ENCODE measurements around the gene LAMA3.

The LAMA3 gene

DNA sequence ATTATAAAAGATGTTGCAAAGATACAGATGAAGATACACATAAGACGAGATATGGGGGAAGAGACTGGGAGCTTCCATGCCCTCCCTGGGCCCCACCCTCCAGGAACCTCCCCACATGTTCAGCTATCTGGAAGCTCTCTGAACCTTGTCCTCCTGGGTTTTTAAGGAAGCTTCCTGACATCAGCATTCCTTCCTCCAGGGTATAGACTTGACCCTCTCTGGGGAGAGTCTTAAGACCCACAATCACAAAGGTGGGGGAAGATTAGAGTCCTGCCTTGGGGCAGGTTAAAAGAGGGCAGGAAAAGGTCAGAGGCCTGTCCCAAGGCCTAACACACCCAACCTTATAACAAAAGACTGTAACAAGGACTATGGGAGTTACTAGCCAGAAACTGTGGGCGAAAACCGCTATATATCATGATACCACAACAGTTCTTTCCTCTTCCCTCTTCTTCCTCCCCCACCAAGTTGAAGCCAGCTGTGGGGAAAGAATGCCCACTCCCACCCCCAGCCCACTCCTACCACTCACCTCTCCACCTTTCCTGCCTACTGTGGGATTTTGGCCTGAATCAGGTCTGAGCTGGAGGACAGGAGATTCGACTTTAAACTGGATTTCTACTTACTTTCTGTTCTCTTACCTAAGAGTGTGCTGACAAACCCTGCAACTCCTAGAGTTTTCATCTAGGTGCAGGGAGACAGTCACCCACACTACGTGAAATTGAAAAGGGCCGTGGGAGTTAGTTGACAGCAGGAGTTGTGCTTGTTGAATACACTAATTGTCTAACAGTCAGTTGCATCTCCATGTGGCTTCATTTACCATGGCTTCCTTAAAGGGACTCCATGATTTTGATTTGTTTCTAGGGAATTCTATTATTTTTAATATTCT is 105.0 kb downstream of the LAMA3 start:
- no peak for DNase-seq

GRCh38 chr18:23798249-23798648 is 109.0 kb downstream of the LAMA3 start:
- no peak for DNase-seq

GRCh38 chr18:23798824-23799223 is 109.6 kb downstream of the LAMA3 start:
- no peak for DNase-seq

GRCh38 chr18:23799540-23799939 is 110.3 kb downstream of the LAMA3 start:
- no peak for DNase-seq

- no peak for DNase-seq
Measured at GRCh38 chr18:23800902-23801301, 111.6 kb downstream of the LAMA3 start.

DNA sequence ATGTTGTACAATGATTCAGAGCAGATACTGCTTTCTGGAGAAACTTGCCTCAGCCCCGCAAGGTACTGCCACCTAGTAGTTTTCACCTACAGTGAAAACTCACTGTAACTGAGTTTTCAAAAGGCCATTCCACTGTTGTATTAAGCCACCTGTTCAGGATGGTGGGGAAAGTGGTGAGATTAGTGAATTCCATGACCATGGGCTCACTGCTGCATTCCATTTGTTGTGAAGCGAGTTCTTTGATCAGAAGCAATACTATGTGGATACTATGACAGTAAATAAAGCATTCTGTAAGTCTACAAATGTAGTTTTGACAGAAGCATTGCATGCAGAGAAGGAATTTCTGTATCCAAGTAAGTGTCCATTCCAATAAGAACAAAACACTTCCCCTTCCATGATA is 113.6 kb downstream of the LAMA3 start:
- DNase-seq = no peak

DNA sequence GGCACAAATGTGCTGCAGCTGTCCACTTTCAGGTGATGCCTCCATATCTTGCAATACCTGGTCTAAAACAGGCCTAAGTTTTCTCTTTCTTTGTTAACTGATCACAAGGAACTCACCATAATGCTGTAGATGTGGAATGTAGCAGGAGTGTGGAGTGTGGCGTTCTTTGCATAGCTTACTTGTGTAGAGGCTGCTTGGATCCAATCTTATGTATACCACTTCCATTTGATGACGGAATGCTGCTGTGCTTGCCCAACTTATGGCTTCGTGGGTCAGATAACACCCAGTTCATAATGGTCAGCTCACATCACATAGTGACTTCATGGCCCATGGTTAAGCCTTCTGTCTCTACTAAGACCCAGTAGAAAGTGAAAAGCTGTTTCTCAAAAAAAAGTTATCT is 114.5 kb downstream of the LAMA3 start:
- DNase-seq = no peak

DNA sequence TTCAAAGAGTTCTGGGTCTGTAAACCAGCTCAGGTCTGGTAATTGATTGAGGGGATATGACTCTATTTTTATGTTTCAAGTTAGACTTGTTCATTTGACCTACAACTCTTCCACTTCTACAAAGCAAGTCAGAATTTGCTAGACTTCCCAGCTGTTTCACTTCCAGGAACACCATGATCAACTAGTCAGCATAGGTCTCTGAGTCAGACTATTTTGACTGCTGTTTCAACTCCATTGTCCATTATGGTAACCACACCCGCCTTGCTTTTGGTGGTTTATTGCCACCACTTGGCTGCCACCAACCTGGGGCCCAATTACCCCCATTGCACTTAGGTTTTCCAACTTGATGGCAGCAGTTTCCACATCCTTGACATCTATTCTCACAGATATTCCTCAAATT is 116.6 kb downstream of the LAMA3 start:
- DNase-seq = no peak

DNA sequence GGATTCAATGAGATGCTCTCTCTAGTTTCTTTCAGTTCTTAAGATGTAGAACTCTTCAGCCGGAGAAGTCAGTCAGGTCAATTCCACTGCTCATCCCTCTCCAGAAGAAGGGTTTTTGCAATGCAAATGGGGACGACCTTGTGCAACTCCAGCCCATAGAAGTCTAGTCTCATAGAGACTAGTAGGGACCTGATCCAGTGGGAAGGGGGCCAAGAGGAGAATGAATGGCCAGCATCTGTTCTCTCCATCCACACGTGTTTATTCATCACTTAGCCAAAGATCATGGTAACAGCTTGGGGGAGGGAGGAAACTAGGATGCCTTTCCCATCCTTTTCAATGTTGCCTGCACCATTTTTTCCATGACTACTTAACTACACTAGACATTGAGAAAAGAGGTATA is 120.2 kb downstream of the LAMA3 start:
- DNase-seq = no peak

DNA sequence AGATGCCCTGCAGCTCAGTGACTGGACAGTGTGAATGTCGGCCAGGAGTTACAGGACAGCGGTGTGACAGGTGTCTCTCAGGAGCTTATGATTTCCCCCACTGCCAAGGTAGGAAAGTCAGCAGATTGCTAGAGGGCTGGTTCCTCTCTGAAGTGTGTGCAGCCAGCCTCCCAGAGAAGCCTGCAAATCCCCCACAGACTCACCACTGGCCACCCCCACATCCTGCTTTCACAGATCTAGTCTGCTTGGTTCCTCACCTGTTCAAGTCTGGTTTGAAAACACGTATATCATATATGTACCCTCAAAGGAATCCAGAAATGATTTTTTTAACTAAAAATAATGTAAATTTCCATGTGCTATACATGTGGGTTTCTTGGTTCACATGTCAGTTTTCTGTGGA is 121.1 kb downstream of the LAMA3 start:
- peak in 1 of 2 donors; percentile 13 for DNase-seq

DNA sequence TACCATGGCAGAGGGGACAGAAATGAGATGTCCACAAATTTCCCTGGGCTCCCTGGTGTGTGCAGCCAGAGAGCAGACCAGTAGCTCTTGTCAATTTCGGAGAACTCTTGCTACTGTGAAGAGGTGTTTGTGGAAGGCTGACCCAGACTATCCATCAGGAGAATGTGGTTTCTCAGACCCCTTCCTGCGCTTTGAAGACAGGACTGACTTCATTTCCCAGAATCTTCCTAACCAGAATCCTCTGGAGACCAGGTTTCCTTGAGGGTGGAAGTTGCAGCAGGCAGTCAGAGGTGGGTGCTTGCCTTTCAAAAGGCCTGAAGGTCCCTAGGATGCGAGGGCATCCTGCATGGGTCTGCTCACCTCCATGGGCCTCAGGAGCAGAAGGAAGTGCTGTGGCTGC is 121.9 kb downstream of the LAMA3 start:
- DNase-seq = no peak

DNA sequence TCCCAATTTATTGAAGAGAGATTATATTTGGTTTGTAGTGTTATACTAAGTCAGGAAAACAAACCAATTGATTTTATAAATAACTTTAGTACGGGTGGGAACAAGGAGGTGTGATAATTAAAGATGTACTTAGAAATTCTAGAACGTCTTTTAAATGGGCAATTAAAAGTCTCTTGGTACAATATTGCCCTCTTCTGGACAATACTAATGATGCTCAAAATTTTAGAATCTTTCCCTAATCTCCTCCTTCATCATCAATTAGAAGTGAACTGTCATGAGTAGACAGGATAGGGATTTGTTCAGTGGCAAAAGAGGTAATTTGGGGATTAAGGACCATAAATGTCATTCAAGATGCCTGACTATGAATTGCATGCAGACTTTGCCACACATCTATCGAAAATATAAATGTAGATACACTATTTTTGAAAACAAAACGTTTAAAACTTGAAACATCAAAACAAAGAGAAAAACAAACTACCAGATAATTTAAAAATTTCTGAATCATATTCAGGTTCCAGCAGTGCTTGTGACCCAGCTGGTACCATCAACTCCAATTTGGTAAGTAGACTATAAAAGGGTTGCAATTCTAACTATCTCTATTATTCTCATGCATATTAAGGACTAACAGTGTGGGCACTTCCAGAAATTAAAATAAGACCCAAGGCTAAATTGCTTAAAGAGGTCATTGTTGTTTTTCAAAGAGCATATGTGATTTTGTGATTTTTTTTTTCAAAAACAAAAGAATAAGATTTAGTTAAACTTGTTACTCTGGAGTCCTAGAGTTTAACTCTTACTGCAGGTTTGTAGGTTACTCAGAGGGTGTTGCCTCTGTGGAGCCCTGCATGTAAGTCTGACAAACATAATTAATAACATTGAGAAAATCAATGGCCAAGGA is 123.5 kb downstream of the LAMA3 start:
- DNase-seq = no peak

- DNase-seq = no peak
Measured at GRCh38 chr18:23814991-23815614, 125.8 kb downstream of the LAMA3 start.

GRCh38 chr18:23816021-23816420 is 126.8 kb downstream of the LAMA3 start:
- no peak for DNase-seq

GRCh38 chr18:23816740-23817139 is 127.5 kb downstream of the LAMA3 start:
- DNase-seq = no peak

- no peak for DNase-seq
Measured at GRCh38 chr18:23819001-23819400, 129.7 kb downstream of the LAMA3 start.

GRCh38 chr18:23822590-23823385 is 133.5 kb downstream of the LAMA3 start:
- DNase-seq = no peak

DNA sequence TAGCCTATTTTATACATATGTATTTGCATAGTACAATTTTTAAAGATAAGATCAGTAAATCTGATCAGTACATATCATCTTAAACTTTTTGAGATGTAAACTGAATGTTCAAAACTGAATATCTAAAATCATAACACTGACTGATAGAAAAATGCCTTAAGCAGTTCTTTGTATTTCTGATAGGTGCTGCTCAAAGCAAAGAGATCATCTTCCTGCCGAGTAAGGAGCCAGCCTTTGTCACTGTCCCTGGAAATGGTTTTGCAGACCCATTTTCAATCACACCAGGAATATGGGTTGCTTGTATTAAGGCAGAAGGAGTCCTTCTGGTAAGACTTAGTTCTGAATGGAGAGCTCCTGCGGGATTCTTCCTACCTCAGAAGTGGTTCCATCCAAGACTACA is 135.0 kb downstream of the LAMA3 start:
- no peak for DNase-seq

DNA sequence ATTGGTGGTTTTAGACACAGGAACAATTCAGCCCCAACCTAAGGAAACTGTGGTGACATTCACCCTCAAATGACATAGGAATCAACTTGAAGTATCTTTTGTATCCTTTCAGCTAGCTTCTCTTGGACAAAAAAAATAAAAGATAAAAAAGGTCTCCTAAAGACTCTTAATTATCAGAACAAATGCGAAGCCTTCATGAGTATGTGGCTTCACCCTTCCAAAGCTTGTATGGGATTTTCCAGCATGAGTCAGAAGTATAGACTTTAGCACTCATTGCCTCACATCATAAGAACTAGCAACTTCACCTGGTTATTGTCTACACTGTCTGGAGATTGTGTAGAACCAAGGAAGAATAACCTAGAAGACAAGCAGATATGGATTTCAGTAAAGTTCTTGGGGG is 135.4 kb downstream of the LAMA3 start:
- no peak for DNase-seq

DNA sequence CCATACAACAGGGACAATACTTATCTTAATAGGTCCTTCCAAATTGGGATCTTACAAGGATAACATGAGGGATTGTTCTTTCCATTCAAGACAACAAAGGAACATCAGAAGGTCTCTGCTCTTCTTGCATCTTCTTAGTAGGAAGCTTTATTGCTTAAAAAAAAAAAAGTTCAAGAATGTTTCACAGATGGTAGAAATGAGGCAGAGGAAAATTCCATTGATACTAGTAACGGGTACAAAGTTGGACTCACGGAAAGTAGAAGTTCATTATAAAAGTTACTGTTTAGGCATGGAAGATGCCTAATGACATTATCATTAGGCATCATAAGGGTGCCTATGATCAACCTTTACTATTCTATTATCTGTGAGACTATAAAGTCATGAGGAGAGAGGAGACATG is 136.2 kb downstream of the LAMA3 start:
- DNase-seq = no peak

- DNase-seq = no peak
Measured at GRCh38 chr18:23825978-23826405, 136.7 kb downstream of the LAMA3 start.

GRCh38 chr18:23826850-23827620 is 137.8 kb downstream of the LAMA3 start:
- no peak for DNase-seq

Data from activated CD4-positive, alpha-beta T cell treated with anti-CD3 and anti-CD28 coated beads for 4 hours (primary cell).